Heart left ventricle (tissue), 16 donors: ENCODE measurements around the gene HTRA1. TPM values are rescaled to one million over a fixed set of nuclear protein-coding genes. Genes with fewer than 3 reads are reported as not detected.

Experiments
- ATAC-seq, 4 donors: fragments of 200-7000 bp; cut with Tn5 transposase; one replicate each; pipeline ENCODE4 v1.9.1; 2020 to 2022; ENCODE audit warnings: moderate library complexity in 4 of 4, mild to moderate bottlenecking in 3 of 4, moderate number of reproducible peaks in 1 of 4
- DNase-seq, 5 donors: peaks; one replicate each; pipeline ENCODE4 v3.0.0-alpha.2; 2020
- H3K27ac ChIP-seq, 12 donors: fragments of 200-600 bp; sonication (generic) in 4 of 12; one replicate each; pipeline versions ENCODE4 v1.5.0 to v1.8.0; 2016 to 2022; ENCODE audit warnings: mild to moderate bottlenecking in 2 of 12
- H3K27me3 ChIP-seq, 9 donors: fragments of 200-600 bp; sonication (generic) in 2 of 9; one replicate each; pipeline versions ENCODE4 v1.5.1 to v1.8.0; 2016 to 2022; ENCODE audit warnings: mild to moderate bottlenecking in 3 of 9
- H3K36me3 ChIP-seq, 9 donors: fragments of 200-600 bp; sonication (generic) in 2 of 9; one replicate each; pipeline versions ENCODE4 v1.5.0 to v1.8.0; 2018 to 2022; ENCODE audit warnings: mild to moderate bottlenecking in 2 of 9
- H3K4me1 ChIP-seq, 12 donors: fragments of 200-600 bp; sonication (generic) in 4 of 12; one replicate each; pipeline versions ENCODE4 v1.5.0 to v1.8.0; 2016 to 2022; ENCODE audit warnings: mild to moderate bottlenecking in 3 of 12
- H3K4me3 ChIP-seq, 12 donors: fragments of 200-600 bp; sonication (generic) in 4 of 12; one replicate each; pipeline versions ENCODE4 v1.5.0 to v1.8.0; 2017 to 2022; ENCODE audit warnings: mild to moderate bottlenecking in 9 of 12, moderate library complexity in 4 of 12
- H3K9me3 ChIP-seq, 12 donors: fragments of 200-600 bp; sonication (generic) in 4 of 12; one replicate each; pipeline versions ENCODE4 v1.5.0 to v1.8.0; 2016 to 2022; ENCODE audit warnings: mild to moderate bottlenecking in 1 of 12
- CTCF ChIP-seq, 12 donors: fragments of 200-600 bp; sonication (generic) in 4 of 12; IDR thresholded peaks; one replicate each; pipeline versions ENCODE4 v1.5.0 to v1.8.0; 2018 to 2022; ENCODE audit warnings: antibody characterized with exemption in 12 of 12, mild to moderate bottlenecking in 5 of 12
- POLR2A ChIP-seq, 2 donors: fragments of 450-650 bp; IDR thresholded peaks; one replicate each; pipeline ENCODE4 v1.6.1; 2017; ENCODE audit warnings: antibody characterized with exemption in 2 of 2, mild to moderate bottlenecking in 2 of 2, moderate library complexity in 2 of 2
- WGBS, 4 donors: extraction: QIAGEN DNeasy Blood & Tissue Kit in 2 of 4; methylation state at CpG; one replicate each; pipeline versions ENCODE4 v1.1.5 to v1.1.7; 2013 to 2018; 5-methylcytosine and 5-hydroxymethylcytosine counted together
- intact Hi-C, 10 donors: fragments of 100-400 bp; cut with DNase I; formaldehyde crosslinking; loops; one replicate each; pipeline versions ENCODE4 v1.11.1 to v1.14.2; 2022
- microRNA-seq, 4 donors: library from miRNA; unstranded; fragments of <30 nt; microRNA quantifications; one replicate each; pipeline versions ENCODE4 to v1.2.0, GENCODE V29; 2017 to 2020
- polyA plus RNA-seq, 2 donors: library from polyadenylated mRNA; stranded (reverse); fragments of 200-250 nt; gene quantifications; one replicate each; pipeline ENCODE4 v1.2.3, GENCODE V29; 2013
- total RNA-seq, 9 donors: library from RNA; depleted of rRNA in 2 of 9; stranded (reverse); fragments of >200 nt in 2 of 9; fragmentation: NEBNext Ultra II Directional in 3 of 9; extraction: Animal tissue kit (Norgen Biotek cat#: 25700) in 3 of 9; gene quantifications; one replicate each; pipeline versions ENCODE4 v1.1.0 to v1.2.4, GENCODE V29; 2016 to 2023
- donor health status: ischemic (EF 13 %, LVEDD 7.1; RV severe dilation, severe dysfunction).
- donor health status: healthy with polysubstance abuse.
- donor health status: DM: no; HTN: yes; CAD: no.
- donor health status: DM: no; HTN: no; CAD: no.
- donor health status: ischemic (EF 25% LVEDD 6.9; RV normal size, moderate dysfunction).
- donor health status: ischemic (EF 25% LVEDD 5.7; RV mildly dilated, moderate dysfunction).
- donor health status: healthy.
- donor health status: DM: yes; HTN: yes; CAD: no.
- donor health status: ischemic (EF 35%, LVEDD 5.7; RV mildly dilated, moderate dysfunction).
- donor health status: nonischemic (EF 11% LVEDD 7.7; RV severe dilation, severe dysfunction).
- donor health status: DM: yes; HTN: yes; CAD: no.
- donor health status: PGD.
- donor health status: ischemic (EF 29% LVEDD 5.4; RV normal size, mild dysfunction).
- donor health status: nonischemic (EF 23%, LVEDD 6.1; RV moderate dilation, normal function).

HTRA1 gene
- total and polyA plus RNA-seq, 11 donors, result 30.5 to 153 (median 54.5) TPM

GRCh38 chr10:122559228-122559627 lies 97.9 kb downstream of the HTRA1 start:
- no peak for TF ChIP-seq POLR2A (IDR thresholded peaks at IDR 0.05)
- no peak for TF ChIP-seq CTCF (IDR thresholded peaks at IDR 0.05)
- peaks cover 0 to 17% (median 0%) of the 10 kb centered on the region in 9 donors for H3K27me3 ChIP-seq
- WGBS, 4 donors, result 54 to 73% (median 70%) methylated on average over 2 of the region's 2 CpGs
- intact Hi-C loops, result loop anchor here in 1 of 10 donors (5.0 kb wide), 1 partner anchor 122 kb away; no protein-coding TSS in a partner anchor
- H3K36me3 ChIP-seq, result no peaks in the 10 kb centered on the region
- H3K4me1 ChIP-seq, result no peaks in the 10 kb centered on the region
- no peaks in the 10 kb centered on the region for H3K9me3 ChIP-seq
- ATAC-seq, result no peak
- H3K27ac ChIP-seq, result no peak overlapping the region
- no peak for DNase-seq
- H3K4me3 ChIP-seq, result no peak overlapping the region

DNA sequence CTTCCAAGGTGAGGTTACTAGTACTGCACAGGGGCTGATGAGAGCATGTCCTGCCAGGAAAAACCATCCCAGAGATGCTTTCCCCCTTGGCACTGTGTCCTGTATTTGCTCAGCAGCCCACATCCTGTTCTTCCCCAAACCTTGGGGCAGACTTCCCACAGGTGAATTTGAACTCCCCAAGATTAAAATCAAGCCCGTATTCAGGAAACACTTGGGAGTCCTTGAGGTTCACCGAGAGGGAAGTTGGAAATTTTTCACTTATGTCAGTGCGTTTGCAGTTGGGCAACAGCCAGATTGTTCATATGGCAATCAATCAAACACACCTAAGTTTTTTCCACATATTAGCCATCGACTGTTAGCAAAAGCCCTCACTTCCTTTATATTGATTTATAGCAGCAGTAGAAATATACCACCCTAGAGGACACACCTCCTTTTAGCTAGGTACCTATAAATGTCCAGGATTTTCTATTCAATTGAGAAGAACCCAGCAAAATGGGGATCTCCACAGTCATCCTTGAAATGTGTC lies 99.0 kb downstream of the HTRA1 start, which contains the start of gene DMBT1:
Gene DMBT1, plus strand, starts transcription at position 476 of the 526 bp plus-strand sequence. Its CDS starts 17 bp downstream, at position 493.
- H3K4me3 ChIP-seq, result no peak within 1 kb of the TSS
- H3K4me1 ChIP-seq, result peaks cover 0 to 4% (median 0%) of the 10 kb centered on the region in 12 donors
- DNase-seq (no peak), ATAC-seq (no peak)
- H3K9me3 ChIP-seq, result no peaks in the 10 kb centered on the region
- peaks cover 0 to 17% (median 0%) of the 10 kb centered on the region in 9 donors for H3K27me3 ChIP-seq
- H3K36me3 ChIP-seq, result no peaks in the 10 kb centered on the region
- intact Hi-C loops, result loop anchor here in 7 of 10 donors (5.0 to 10.0 kb wide), 8 partner anchors 96 to 216 kb away; partner anchors contain the start of gene HTRA1 (in 2 of the 7)
- WGBS, 4 donors, result 46 to 49% (median 48%) methylated on average over 4 of the region's 4 CpGs
- H3K27ac ChIP-seq, result no peak within 1 kb of the TSS
- TF ChIP-seq POLR2A (IDR thresholded peaks at IDR 0.05) (no peak), CTCF (IDR thresholded peaks at IDR 0.05) (no peak)

DNA sequence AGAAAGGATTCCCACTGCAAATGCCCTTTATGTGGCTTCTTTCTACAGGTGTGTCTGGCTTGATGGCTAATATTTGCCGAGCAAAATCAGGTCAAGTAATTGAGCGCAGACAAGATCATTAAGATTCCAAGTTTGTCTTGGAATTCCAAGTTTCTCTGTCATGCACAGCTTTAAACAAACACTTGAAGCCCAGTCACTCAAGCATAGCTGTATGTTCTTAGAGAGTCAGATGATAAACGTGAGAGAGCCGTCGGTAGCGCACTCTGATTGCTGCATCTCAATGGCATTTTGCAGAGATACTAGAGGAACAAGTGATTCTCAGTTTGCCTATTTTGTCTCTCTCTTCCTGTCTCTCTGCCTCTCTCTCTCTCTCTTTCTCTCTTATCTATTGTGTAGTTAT lies 99.9 kb downstream of the HTRA1 start:
- Histone ChIP-seq H3K4me3 (no peak overlapping the region), H3K27me3 (peaks cover 0 to 17% (median 0%) of the 10 kb centered on the region in 9 donors), H3K36me3 (no peaks in the 10 kb centered on the region), H3K27ac (no peak overlapping the region), H3K4me1 (peaks cover 0 to 10% (median under 1%) of the 10 kb centered on the region in 12 donors), H3K9me3 (no peaks in the 10 kb centered on the region)
- intact Hi-C loops, result loop anchor here in 7 of 10 donors (5.0 to 10.0 kb wide), 8 partner anchors 96 to 216 kb away; partner anchors contain the start of gene HTRA1 (in 2 of the 7)
- no peak for DNase-seq
- ATAC-seq, result no peak
- 51 to 58% (median 55%) methylated on average over 6 of the region's 6 CpGs for WGBS, 4 donors
- no peak for TF ChIP-seq CTCF (IDR thresholded peaks at IDR 0.05)
- no peak for TF ChIP-seq POLR2A (IDR thresholded peaks at IDR 0.05)

DNA sequence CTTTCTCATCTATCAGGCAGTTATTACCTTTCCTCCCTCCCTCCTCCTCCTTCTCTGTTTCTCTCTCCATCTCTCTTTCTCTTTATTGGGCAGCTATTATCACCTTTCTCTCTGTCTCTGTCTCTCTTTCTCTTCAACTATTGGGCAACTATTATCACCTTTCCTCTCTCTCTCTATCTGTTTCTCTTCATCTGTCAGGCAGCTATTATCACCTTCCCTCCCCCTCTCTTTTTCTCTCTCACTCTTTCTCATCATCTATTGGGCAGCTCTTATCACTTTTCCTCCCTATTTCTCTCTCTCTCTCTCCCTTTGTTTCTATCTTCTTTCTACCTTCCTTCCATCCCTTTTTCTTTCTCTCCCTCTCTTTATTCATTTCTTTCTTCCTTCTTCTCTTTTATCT lies 100.4 kb downstream of the HTRA1 start:
- no peaks in the 10 kb centered on the region for H3K36me3 ChIP-seq
- H3K4me1 ChIP-seq, result peaks cover 0 to 10% (median under 1%) of the 10 kb centered on the region in 12 donors
- H3K27me3 ChIP-seq, result peaks cover 0 to 17% (median 0%) of the 10 kb centered on the region in 9 donors
- DNase-seq (no peak), ATAC-seq (no peak)
- no peak for TF ChIP-seq CTCF (IDR thresholded peaks at IDR 0.05)
- intact Hi-C loops, result loop anchor here in 7 of 10 donors (5.0 to 10.0 kb wide), 8 partner anchors 97 to 217 kb away; partner anchors contain the start of gene HTRA1 (in 2 of the 7)
- H3K27ac ChIP-seq, result no peak overlapping the region
- no peaks in the 10 kb centered on the region for H3K9me3 ChIP-seq
- no peak overlapping the region for H3K4me3 ChIP-seq

Small RNAs within 50 kb of the gene (microRNA-seq; reads per million reads assigned to microRNA genes)
- gene MIR3941, result 1.0 to 3.1 (median 1.4) reads per million in 4 donors

Other genes starting within 250 kb of the HTRA1 start
- under 1 TPM in 2 of 9 donors, not detected in 7; 0.23 to 0.25 TPM for gene BTBD16, start 190.3 kb upstream of the HTRA1 start, total RNA-seq
- gene BTBD16, start 190.3 kb upstream of the HTRA1 start, polyA plus RNA-seq, result not detected
- gene PLEKHA1, start 86.8 kb upstream of the HTRA1 start, total RNA-seq, result 10 to 100 TPM; 32.3 to 70.6 (median 44.7) TPM
- gene PLEKHA1, start 86.8 kb upstream of the HTRA1 start, polyA plus RNA-seq, result 10 to 100 TPM; 14.1 to 38.5 TPM
- gene ARMS2, start 6.9 kb upstream of the HTRA1 start, total RNA-seq, result 1 to 10 TPM in 2 of 9 donors, under 1 TPM in 1, not detected in 6; 0.87 to 1.5 (median 1.2) TPM
- not detected for gene ARMS2, start 6.9 kb upstream of the HTRA1 start, polyA plus RNA-seq
- under 1 TPM in 4 of 9 donors, not detected in 5; 0.04 to 0.49 (median 0.10) TPM for gene DMBT1, start 99.2 kb downstream of the HTRA1 start, total RNA-seq
- gene DMBT1, start 99.2 kb downstream of the HTRA1 start, polyA plus RNA-seq, result under 1 TPM; 0.04 to 0.30 TPM
- gene C10orf120, start 238.3 kb downstream of the HTRA1 start, total RNA-seq, result not detected
- not detected for gene C10orf120, start 238.3 kb downstream of the HTRA1 start, polyA plus RNA-seq